BLaER1 (cell line): ENCODE data around the gene RBM19.

ENCODE experiments used
- H3K27ac ChIP-seq: shearing (Covaris generic); formaldehyde crosslinking; 2 replicates; pipeline ENCODE4 v1.8.1; 2022
- H3K27me3 ChIP-seq: shearing (Covaris generic); formaldehyde crosslinking; 2 replicates; pipeline ENCODE4 v1.8.1; 2022
- H3K36me3 ChIP-seq: shearing (Covaris generic); formaldehyde crosslinking; 2 replicates; pipeline ENCODE4 v1.8.1; 2022
- H3K4me1 ChIP-seq: shearing (Covaris generic); formaldehyde crosslinking; 2 replicates; pipeline ENCODE4 v1.8.1; 2022
- H3K4me2 ChIP-seq: shearing (Covaris generic); formaldehyde crosslinking; 2 replicates; pipeline ENCODE4 v1.8.1; 2022
- H3K4me3 ChIP-seq: shearing (Covaris generic); formaldehyde crosslinking; 2 replicates; pipeline ENCODE4 v1.8.1; 2022
- H3K9ac ChIP-seq: shearing (Covaris generic); formaldehyde crosslinking; 2 replicates; pipeline ENCODE4 v1.8.1; 2022
- H3K9me3 ChIP-seq: shearing (Covaris generic); formaldehyde crosslinking; 2 replicates; pipeline ENCODE4 v1.8.1; 2022
- H4K20me1 ChIP-seq: shearing (Covaris generic); formaldehyde crosslinking; 2 replicates; pipeline ENCODE4 v1.8.1; 2022
- Cebpa-rat ChIP-seq: shearing (Covaris generic); IDR thresholded peaks from 2 replicates; pipeline ENCODE4 v1.8.1; 2022

RBM19 gene

GRCh38 chr12:113896841-113897240 is 69.3 kb downstream of the RBM19 start:
- Histone ChIP-seq H3K9me3 (no peaks in the 10 kb centered on the region), H3K4me1 (peaks cover 82% of the 10 kb centered on the region), H3K4me2 (peak overlapping the region; percentile 84), H4K20me1 (no peaks in the 10 kb centered on the region), H3K36me3 (peaks cover 4% of the 10 kb centered on the region; the same call in 1 of the 2 replicates), H3K27ac (peak overlapping the region; percentile 98), H3K9ac (no peak overlapping the region), H3K27me3 (no peaks in the 10 kb centered on the region), H3K4me3 (no peak overlapping the region)
- TF ChIP-seq Cebpa-rat, result no peak

GRCh38 chr12:113896194-113896593 is 69.9 kb downstream of the RBM19 start:
- no peak for TF ChIP-seq Cebpa-rat
- Histone ChIP-seq H3K4me1 (peaks cover 82% of the 10 kb centered on the region), H3K27ac (peak overlapping the region; percentile 98), H3K4me2 (no peak overlapping the region), H3K4me3 (no peak overlapping the region), H3K36me3 (peaks cover 4% of the 10 kb centered on the region; the same call in 1 of the 2 replicates), H4K20me1 (no peaks in the 10 kb centered on the region), H3K27me3 (no peaks in the 10 kb centered on the region), H3K9me3 (no peaks in the 10 kb centered on the region), H3K9ac (no peak overlapping the region)

DNA sequence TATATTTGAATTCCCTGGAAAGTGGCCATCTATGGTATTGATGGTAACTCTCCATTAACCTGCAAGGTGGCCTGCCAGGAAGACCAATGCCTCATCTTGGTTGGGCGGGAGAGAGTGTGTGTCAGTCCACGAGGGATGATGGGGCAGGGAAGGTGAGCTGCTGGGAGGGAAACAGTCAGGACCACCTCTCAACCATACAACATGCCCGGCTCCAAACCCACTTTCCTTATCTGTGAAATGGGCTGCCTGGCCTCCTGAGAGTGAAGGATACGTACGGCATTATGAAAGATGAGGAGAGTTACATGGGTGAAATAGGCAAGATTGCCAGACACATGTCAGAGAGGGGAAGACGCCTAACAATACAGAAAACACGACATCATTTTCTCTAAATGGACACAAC is 70.9 kb downstream of the RBM19 start:
- H3K27me3 ChIP-seq, result no peaks in the 10 kb centered on the region
- no peak overlapping the region for H3K4me2 ChIP-seq
- TF ChIP-seq Cebpa-rat, result no peak
- peaks cover 82% of the 10 kb centered on the region for H3K4me1 ChIP-seq
- H3K4me3 ChIP-seq, result no peak overlapping the region
- H3K9ac ChIP-seq, result no peak overlapping the region
- H3K27ac ChIP-seq, result 0 out of 2 replicates have a peak overlapping the region, but pooled peaks have one; percentile 39
- H3K9me3 ChIP-seq, result no peaks in the 10 kb centered on the region
- H4K20me1 ChIP-seq, result no peaks in the 10 kb centered on the region
- H3K36me3 ChIP-seq, result peaks cover 4% of the 10 kb centered on the region; the same call in 1 of the 2 replicates

DNA sequence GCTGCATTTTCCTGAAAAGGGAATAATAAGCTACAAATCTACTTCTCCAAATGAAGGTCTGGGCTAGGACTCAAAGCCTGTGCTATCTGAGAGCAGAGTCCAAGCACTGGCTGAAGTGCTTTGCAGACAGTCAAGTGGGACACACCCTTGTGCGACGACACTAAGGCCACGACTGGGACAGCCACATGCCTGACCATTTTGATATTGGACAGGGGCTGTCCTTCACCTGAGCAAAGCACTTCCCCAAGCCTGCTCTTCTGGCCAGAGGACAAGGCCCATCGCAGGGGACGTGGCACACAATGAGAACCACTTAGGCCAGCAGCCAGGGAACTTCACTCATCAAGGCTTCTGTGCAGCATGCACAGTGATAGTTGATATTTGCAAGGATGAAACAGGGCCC is 71.4 kb downstream of the RBM19 start:
- Histone ChIP-seq H4K20me1 (no peaks in the 10 kb centered on the region), H3K4me2 (no peak overlapping the region), H3K9ac (no peak overlapping the region), H3K9me3 (no peaks in the 10 kb centered on the region), H3K27me3 (no peaks in the 10 kb centered on the region), H3K4me3 (no peak overlapping the region), H3K4me1 (peaks cover 85% of the 10 kb centered on the region), H3K27ac (peak overlapping the region; percentile 39; the same call in 1 of the 2 replicates), H3K36me3 (peaks cover 4% of the 10 kb centered on the region; the same call in 1 of the 2 replicates)
- TF ChIP-seq Cebpa-rat, result no peak

DNA sequence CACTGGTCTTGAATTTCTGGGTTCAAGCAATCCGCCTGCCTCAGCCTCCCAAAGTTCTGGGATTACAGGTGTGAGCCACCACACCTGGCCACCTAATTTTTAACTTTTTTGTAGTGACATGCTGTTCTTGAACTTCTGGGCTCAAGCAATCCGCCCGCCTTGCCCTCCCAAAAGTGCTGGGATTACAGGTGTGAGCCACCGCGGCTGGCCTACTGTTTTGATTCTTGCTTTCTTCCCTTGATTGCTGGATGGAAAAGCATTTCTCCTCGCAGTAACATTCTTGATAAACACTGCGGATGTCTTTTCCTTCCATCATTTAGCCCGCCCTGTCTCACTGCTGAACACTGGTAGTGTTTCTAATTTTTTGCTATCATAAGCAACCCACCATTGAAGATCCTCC is 72.9 kb downstream of the RBM19 start:
- H3K27ac ChIP-seq, result no peak overlapping the region
- H3K4me2 ChIP-seq, result no peak overlapping the region

DNA sequence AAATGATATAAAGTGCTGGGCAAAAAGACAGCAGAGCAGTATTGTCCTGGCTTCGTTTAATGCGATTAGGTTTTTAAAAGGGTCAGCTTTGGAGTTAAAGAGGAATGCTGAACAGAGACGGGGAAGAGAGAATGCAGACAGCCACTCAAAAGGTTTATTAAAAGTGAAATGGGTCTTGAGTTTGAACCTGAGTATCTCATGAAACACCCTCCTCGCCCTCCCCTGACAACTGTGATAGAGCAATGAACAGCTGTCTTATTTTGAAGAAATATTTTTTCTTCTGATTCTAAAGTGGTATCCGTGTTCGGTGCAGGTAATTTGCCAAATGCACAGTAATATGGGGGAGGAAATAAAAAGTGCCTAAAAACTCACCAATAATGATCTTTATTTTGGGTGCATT is 73.6 kb downstream of the RBM19 start:
- Histone ChIP-seq H3K4me2 (peak overlapping the region; percentile 86), H3K4me3 (no peak overlapping the region), H3K9me3 (no peaks in the 10 kb centered on the region), H3K4me1 (peaks cover 85% of the 10 kb centered on the region), H3K36me3 (peaks cover 4% of the 10 kb centered on the region; the same call in 1 of the 2 replicates), H3K27ac (no peak overlapping the region), H4K20me1 (no peaks in the 10 kb centered on the region), H3K27me3 (no peaks in the 10 kb centered on the region), H3K9ac (no peak overlapping the region)
- no peak for TF ChIP-seq Cebpa-rat

More for the DNA sequence above, 72.9 kb downstream of the RBM19 start:
- Histone ChIP-seq H4K20me1 (no peaks in the 10 kb centered on the region), H3K27me3 (no peaks in the 10 kb centered on the region), H3K4me3 (no peak overlapping the region), H3K9ac (no peak overlapping the region), H3K36me3 (peaks cover 4% of the 10 kb centered on the region; the same call in 1 of the 2 replicates), H3K9me3 (no peaks in the 10 kb centered on the region), H3K4me1 (peaks cover 85% of the 10 kb centered on the region)
- no peak for TF ChIP-seq Cebpa-rat

- Histone ChIP-seq H3K9ac (no peak overlapping the region), H3K36me3 (peaks cover 4% of the 10 kb centered on the region; the same call in 1 of the 2 replicates), H3K4me1 (peaks cover 85% of the 10 kb centered on the region), H3K4me3 (no peak overlapping the region), H4K20me1 (no peaks in the 10 kb centered on the region), H3K4me2 (peak overlapping the region; percentile 86), H3K27ac (peak overlapping the region; percentile 64; the same call in 1 of the 2 replicates), H3K9me3 (no peaks in the 10 kb centered on the region), H3K27me3 (no peaks in the 10 kb centered on the region)
- no peak for TF ChIP-seq Cebpa-rat
Measured at GRCh38 chr12:113891739-113892520, 74.2 kb downstream of the RBM19 start.

- Histone ChIP-seq H3K27ac (peak overlapping the region; percentile 64), H3K9ac (0 out of 2 replicates have a peak overlapping the region, but pooled peaks have one; percentile 32), H4K20me1 (no peaks in the 10 kb centered on the region), H3K4me1 (peaks cover 79% of the 10 kb centered on the region), H3K27me3 (no peaks in the 10 kb centered on the region), H3K36me3 (peaks cover 2% of the 10 kb centered on the region; the same call in 1 of the 2 replicates), H3K9me3 (no peaks in the 10 kb centered on the region), H3K4me2 (peak overlapping the region; percentile 86), H3K4me3 (0 out of 2 replicates have a peak overlapping the region, but pooled peaks have one; percentile 6)
- TF ChIP-seq Cebpa-rat, result no peak
Measured at GRCh38 chr12:113891167-113891692, 74.9 kb downstream of the RBM19 start.

DNA sequence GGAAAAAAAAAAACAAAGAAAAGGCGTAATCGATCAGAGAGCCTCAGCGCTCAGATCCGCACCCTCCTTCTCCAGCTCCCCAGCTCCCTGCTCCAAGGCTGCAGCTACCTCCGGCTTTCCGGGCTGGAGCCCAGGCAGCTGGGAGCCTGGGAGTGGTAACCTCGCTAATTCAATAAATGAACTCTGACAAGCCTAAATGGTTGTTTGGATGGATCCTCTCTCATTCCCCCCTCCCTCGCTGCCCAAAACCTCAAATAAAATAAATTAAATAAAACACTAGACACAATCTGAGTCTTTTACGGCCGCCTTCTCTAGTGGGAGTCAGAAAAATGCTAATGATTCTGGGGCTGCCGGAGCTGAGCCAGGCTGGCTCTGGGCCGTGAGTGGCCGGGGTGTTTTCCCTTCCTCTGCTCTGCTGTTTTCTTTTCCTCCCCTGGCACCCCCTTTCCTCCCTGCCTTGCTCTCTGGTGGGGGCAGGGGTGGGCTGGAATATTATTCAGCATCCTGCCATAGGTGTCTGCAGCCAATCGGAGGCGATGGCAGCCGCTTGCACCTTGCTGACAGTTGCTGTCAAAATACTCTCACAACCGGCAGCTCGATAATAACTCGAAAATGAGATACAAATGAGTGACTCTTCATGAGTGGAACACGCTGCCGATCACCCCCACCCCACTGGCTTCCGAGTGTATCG is 76.1 kb downstream of the RBM19 start:
- Histone ChIP-seq H3K9me3 (no peaks in the 10 kb centered on the region), H3K27me3 (no peaks in the 10 kb centered on the region), H3K27ac (peak overlapping the region; percentile 64), H4K20me1 (no peaks in the 10 kb centered on the region), H3K36me3 (no peaks in the 10 kb centered on the region; the same call in 1 of the 2 replicates), H3K4me3 (no peak overlapping the region), H3K9ac (peak overlapping the region; percentile 52), H3K4me2 (peak overlapping the region; percentile 86), H3K4me1 (peaks cover 75% of the 10 kb centered on the region)
- no peak for TF ChIP-seq Cebpa-rat
